Measurements from ENCODE around the gene RPS6KA2. TPM values are rescaled to one million over a fixed set of nuclear protein-coding genes. Genes with fewer than 3 reads are reported as not detected.

The RPS6KA2 gene
- total RNA-seq, 1 experiment from 2014 or later: 4.1 TPM

DNA sequence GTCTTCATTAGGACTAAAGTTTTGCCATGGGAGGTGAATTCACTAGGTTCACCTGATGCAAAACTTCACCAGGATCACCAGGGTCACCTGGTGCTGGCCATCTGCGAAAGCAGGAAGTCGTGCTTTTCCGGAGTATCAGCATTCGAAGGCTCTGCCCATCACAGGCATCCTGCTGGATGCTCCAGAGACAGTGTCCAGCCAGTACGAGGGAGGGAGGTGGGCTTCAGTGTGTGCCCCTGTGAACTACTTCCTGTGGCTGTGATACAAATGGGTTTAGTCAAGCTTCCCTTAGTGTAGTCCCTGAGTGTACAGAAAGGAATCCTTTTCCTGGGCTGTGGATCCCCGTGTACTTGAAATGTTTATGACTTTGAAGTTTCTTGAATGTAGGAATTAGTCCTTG, 3.4 kb upstream of the RPS6KA2 start:
- ChIA-PET POLR2A (no interaction called here), CTCF (no interaction called here)
- no peak for ATAC-seq
- no TSS peak for BruUV-seq (replicated peaks)
- Histone ChIP-seq H3K4me1 (ENCODE audit: control insufficient read depth, insufficient read depth, low read length) (peaks cover 12% of the 10 kb centered on the region), H3K36me3 (ENCODE audit: control insufficient read depth, insufficient read depth, low read length) (no peaks in the 10 kb centered on the region), H3K4me3 (ENCODE audit: low read depth in 2 of 2, low read length in 2 of 2) (no peak overlapping the region), H3K27ac (ENCODE audit: low read length) (no peak overlapping the region), H3K9me3 (ENCODE audit: control insufficient read depth, insufficient read depth, low read depth, low read length) (no peaks in the 10 kb centered on the region), H3K27me3 (ENCODE audit: control insufficient read depth, insufficient read depth, low read length) (peaks cover 33% of the 10 kb centered on the region)
- in situ Hi-C loops (cut with HindIII; ENCODE audit: low pct_unique_long_range_greater_than_20kb, low sequenced_read_pairs) (no loop called here), intact Hi-C loops (cut with micrococcal nuclease; ENCODE audit: unreplicated experiment) (no loop called here)
- DNase-seq (ENCODE audit: low read depth, low spot score): no peak
- TF ChIP-seq TCF7L2 (IDR thresholded peaks at IDR 0.05; ENCODE audit: low read depth, low read length) (no peak), SIN3A (IDR thresholded peaks at IDR 0.05; ENCODE audit: borderline replicate concordance, insufficient read depth, low read depth, low read length) (no peak), POLR2AphosphoS5 (IDR thresholded peaks at IDR 0.05; ENCODE audit: low read depth, low read length) (no peak)
- TF ChIP-seq, protein P1, sequence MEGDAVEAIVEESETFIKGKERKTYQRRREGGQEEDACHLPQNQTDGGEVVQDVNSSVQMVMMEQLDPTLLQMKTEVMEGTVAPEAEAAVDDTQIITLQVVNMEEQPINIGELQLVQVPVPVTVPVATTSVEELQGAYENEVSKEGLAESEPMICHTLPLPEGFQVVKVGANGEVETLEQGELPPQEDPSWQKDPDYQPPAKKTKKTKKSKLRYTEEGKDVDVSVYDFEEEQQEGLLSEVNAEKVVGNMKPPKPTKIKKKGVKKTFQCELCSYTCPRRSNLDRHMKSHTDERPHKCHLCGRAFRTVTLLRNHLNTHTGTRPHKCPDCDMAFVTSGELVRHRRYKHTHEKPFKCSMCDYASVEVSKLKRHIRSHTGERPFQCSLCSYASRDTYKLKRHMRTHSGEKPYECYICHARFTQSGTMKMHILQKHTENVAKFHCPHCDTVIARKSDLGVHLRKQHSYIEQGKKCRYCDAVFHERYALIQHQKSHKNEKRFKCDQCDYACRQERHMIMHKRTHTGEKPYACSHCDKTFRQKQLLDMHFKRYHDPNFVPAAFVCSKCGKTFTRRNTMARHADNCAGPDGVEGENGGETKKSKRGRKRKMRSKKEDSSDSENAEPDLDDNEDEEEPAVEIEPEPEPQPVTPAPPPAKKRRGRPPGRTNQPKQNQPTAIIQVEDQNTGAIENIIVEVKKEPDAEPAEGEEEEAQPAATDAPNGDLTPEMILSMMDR (IDR thresholded peaks at IDR 0.05): no peak
- TF ChIP-seq, protein P2, sequence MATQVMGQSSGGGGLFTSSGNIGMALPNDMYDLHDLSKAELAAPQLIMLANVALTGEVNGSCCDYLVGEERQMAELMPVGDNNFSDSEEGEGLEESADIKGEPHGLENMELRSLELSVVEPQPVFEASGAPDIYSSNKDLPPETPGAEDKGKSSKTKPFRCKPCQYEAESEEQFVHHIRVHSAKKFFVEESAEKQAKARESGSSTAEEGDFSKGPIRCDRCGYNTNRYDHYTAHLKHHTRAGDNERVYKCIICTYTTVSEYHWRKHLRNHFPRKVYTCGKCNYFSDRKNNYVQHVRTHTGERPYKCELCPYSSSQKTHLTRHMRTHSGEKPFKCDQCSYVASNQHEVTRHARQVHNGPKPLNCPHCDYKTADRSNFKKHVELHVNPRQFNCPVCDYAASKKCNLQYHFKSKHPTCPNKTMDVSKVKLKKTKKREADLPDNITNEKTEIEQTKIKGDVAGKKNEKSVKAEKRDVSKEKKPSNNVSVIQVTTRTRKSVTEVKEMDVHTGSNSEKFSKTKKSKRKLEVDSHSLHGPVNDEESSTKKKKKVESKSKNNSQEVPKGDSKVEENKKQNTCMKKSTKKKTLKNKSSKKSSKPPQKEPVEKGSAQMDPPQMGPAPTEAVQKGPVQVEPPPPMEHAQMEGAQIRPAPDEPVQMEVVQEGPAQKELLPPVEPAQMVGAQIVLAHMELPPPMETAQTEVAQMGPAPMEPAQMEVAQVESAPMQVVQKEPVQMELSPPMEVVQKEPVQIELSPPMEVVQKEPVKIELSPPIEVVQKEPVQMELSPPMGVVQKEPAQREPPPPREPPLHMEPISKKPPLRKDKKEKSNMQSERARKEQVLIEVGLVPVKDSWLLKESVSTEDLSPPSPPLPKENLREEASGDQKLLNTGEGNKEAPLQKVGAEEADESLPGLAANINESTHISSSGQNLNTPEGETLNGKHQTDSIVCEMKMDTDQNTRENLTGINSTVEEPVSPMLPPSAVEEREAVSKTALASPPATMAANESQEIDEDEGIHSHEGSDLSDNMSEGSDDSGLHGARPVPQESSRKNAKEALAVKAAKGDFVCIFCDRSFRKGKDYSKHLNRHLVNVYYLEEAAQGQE (IDR thresholded peaks at IDR 0.05; ENCODE audit: insufficient read depth in 1 of 2, low read depth in 2 of 2, low read length in 1 of 2): no peak

DNA sequence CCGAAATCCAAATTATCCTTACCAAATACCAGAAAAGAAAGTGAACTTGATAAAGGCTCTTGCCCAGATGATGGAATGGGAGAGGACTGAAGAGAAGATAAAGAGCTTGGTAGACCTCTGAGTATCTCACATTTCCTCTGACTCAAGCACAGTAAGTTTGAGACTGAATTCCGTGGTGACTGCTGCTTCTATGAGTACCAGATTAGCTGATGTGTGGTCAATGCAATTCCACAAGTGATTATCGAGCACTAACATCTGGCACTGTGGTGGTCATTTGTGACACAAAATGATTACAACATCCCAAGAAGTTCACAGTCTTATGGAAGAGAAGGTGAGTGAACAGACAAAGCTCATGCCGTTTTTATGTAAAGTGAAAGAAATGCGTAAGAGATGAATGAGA, 2.6 kb upstream of the RPS6KA2 start:
- ChIA-PET CTCF (interaction anchor here (0.6 kb wide), 1 partner anchor 229 kb away, joined by 3 read pairs; no protein-coding TSS in a partner anchor), POLR2A (interaction anchor here (0.6 kb wide), 1 partner anchor 22 kb away, joined by 4 read pairs; no protein-coding TSS in a partner anchor)
- ATAC-seq: no peak
- DNase-seq (ENCODE audit: low read depth, low spot score): no peak
- Histone ChIP-seq H3K36me3 (ENCODE audit: control insufficient read depth, insufficient read depth, low read length) (no peaks in the 10 kb centered on the region), H3K9me3 (ENCODE audit: control insufficient read depth, insufficient read depth, low read depth, low read length) (no peaks in the 10 kb centered on the region), H3K4me3 (ENCODE audit: low read depth in 2 of 2, low read length in 2 of 2) (no peak overlapping the region), H3K27ac (ENCODE audit: low read length) (no peak overlapping the region), H3K4me1 (ENCODE audit: control insufficient read depth, insufficient read depth, low read length) (peaks cover 12% of the 10 kb centered on the region), H3K27me3 (ENCODE audit: control insufficient read depth, insufficient read depth, low read length) (peaks cover 35% of the 10 kb centered on the region)
- no peak for TF ChIP-seq SIN3A (IDR thresholded peaks at IDR 0.05; ENCODE audit: borderline replicate concordance, insufficient read depth, low read depth, low read length)
- no peak for TF ChIP-seq POLR2AphosphoS5 (IDR thresholded peaks at IDR 0.05; ENCODE audit: low read depth, low read length)
- TF ChIP-seq TCF7L2 (IDR thresholded peaks at IDR 0.05; ENCODE audit: low read depth, low read length): no peak
- TF ChIP-seq, protein P2 (IDR thresholded peaks at IDR 0.05; ENCODE audit: insufficient read depth in 1 of 2, low read depth in 2 of 2, low read length in 1 of 2): no peak
- TF ChIP-seq, protein P1 (IDR thresholded peaks at IDR 0.05): no peak
- BruUV-seq (replicated peaks): no TSS peak
- in situ Hi-C loops (cut with HindIII; ENCODE audit: low pct_unique_long_range_greater_than_20kb, low sequenced_read_pairs): no loop called here
- intact Hi-C loops (cut with micrococcal nuclease; ENCODE audit: unreplicated experiment): loop anchor here (10.0 kb wide), 1 partner anchor 1185 kb away; no protein-coding TSS in a partner anchor

Measured in Panc1 (cell line).